HG03097 (cell line): ENCODE measurements around the gene MANSC1.
"Not testable (repeated sequence)": the region's sequence is repeated elsewhere in the genome, so short reads cannot be mapped to it uniquely, and the experiment has no call there.

Experiments used
- ATAC-seq: cut with Tn5 transposase; IDR thresholded peaks from one replicate; pipeline ENCODE4 v1.9.1; 2021; ENCODE audit not compliant: unreplicated experiment, low FRiP score

The MANSC1 gene

DNA sequence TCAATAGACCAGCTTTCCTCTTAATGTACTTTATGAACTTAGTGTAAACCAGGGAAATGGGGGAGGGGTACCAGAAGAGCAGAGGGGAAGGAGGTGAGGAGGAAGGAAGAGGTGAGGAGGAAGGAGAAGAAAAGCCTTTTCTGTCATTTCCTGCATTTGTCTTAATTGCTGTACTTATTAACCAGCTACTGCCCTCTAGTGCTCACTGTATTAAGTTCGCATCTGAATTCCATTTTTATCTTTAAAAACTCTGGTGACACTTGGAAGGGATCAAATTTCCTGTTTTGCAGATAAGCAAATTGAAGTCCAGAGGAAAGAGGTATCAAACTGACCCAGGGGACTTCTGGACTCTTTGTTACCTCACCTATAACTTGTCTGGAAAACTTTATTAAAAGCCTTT lies 22.2 kb downstream of the MANSC1 start:
- no peak for ATAC-seq

DNA sequence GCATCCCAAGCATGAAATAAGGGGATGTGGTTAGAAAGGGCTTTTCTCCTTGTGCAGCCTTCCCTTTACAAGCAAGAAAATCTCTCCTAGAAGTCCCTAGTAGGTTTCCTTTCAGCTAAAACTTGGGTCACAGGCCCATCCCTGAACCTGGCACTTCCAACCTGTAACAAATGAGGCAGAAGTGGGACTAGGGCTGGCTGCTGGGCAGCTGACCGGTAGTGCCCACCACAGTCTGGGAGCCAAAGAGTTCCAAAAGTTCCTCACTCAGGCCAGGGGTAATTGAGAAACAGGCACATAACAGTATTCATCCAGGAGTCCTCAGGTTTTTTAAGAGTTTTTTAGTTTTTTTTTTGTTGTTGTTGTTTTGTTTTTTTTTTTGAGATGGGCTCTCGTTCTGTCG lies 23.8 kb downstream of the MANSC1 start:
- ATAC-seq, result no peak

DNA sequence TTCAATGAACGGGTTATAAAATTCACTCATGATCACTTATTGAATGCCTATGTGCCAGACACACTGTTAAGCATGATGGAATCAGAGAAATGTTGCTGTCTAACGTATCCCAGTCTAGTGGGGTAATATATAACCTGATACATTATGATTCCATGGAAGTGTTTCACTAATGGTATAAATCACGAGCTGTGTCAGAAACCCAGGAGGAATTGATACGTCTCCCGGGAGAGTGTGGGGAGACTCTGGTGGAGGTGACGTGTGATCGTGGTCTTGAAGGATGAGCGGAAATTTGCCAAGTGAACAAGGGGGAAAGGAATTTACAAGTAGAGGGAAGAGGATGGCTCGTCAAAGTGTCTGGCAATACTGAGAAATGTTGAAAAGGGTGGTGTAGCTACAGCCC lies 26.5 kb downstream of the MANSC1 start:
- no peak for ATAC-seq

DNA sequence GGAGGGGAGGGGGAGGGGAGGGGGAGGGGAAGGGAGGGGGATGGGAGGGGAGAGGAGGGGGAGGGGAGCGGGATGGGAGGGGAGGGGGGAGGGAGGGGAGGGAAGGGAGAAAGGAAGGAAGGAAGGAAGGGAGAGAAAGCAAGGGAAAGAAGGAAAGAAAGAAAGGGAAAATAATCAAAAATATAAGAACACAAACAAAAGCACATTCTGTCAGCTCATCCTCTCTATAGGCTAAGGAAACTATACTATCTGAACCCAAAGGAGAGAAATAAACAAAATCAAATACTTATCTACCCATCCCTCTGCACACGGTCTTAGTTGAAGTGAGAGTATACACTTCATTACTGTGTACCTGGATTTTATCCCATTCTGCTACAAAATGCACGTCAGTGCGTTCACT lies 26.9 kb downstream of the MANSC1 start:
- ATAC-seq, result no peak

DNA sequence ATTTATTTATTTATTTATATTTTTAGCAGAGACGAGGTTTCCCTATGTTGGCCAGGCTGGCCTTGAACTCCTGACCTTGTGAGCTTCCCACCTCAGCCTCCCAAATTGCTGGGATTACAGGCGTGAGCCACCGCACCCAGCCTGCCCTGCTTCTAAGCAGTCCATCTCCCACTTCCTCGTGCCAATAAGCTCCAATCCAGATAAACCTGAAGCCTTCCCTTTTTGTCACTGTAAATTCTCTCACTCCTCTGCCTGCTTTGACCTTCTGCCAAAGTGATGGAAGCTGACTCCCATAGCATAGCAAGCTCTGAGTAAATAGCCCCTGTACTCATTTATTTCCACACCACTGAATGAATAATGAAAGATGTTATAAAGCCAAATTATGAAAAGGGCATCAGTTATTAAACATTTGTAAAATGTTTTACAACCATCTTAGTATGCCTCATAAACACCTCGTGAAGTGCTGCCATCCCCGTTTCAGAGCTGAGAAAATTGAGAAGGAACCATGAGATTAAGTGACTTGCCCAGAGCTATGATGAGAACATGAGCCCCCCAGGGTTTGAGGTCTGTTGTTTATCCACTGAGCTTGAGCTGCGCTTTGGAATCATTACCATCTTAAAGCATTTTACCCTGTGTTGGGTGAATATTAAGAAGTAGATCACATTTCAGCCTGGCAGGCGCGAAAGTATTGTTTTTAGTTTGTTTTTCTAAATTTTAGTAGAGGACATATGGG lies 30.4 kb downstream of the MANSC1 start:
- no peak for ATAC-seq

DNA sequence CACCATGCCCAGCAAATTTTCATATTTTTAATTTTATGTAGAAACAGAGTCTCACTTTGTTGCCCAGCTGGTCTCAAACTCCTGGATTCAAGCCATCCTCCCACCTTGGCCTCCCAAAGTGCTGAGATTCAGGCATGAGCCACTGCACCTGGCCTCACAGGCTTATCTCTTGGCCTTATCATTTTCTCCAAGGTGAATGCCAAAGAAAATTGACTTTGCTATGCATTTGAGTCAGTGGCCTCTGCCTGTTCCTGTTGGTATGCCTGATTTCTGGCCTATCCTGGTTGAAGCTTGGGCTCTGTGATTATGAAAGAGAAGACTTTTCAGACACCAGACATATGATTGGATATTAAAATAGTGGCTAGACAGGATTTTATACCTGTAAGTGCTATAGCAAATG lies 34.2 kb downstream of the MANSC1 start:
- ATAC-seq, result no peak

DNA sequence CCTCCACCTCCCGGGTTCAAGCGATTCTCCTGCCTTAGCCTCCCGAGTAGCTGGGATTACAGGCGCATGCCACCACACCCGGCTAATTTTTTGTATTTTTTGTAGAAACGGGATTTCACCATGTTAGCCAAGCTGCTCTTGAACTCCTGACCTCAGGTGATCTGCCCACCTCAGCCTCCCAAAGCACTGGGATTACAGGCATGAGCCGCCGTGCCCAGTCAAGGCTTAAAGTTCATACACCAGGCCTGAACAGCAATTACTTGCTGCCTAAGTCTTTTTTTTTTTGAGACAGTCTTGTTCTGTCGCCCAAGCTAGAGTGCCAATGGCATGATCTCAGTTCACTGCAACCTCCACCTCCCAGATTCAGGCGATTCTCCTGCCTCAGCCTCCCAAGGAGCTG lies 39.3 kb downstream of the MANSC1 start:
- not testable (repeated sequence) for ATAC-seq

DNA sequence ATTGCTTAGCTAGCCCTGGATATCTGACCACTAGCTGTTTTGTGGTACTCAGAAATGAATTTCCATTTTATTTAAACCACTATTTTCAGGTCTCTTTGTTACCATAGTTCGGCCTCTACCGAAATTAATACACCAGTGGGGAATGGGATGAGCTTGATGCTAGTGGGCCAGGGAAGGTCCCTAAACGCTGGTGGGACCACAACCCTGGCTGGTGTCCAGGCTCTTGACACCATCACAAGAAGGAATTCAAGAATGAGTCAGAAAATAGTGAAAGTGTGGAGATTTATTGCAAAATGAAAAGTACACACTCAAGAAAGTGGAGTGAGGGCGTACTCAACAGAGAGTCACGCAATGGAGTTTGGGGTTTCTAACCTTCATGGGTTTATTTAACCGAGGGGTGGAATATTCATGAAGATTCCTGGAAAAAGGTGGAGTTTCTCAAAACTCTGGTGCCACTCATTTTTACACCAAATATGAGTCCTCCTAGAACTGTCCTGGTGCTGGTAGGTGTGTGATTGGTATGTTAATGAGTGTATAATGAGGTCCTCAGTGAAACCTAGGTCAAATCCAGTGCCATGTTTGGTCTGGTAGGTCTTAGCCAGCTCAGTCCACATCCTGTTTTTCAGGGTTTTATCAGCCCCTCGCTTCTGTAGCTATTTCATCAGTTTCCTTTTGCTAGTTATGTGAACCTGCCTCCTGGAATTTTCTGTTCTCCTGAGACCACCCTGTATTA lies 44.3 kb downstream of the MANSC1 start:
- ATAC-seq, result no peak

DNA sequence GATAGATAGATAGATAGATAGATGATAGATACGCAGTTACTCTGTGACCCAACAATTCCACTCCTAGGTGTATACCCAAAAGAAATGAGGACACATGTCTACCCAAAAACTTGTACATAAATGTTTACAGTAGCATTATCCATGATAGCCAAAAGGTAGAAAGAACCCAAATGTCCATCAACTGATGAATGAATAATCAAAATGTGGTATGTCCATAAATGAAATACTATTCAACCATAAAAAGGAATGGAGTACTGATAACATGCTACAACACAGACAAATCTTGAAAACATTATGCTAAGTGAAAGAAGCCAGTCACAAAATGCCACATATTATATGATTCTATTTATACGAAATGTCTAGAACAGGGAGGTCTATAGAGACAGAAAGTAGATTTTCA lies 47.1 kb downstream of the MANSC1 start:
- no peak for ATAC-seq

DNA sequence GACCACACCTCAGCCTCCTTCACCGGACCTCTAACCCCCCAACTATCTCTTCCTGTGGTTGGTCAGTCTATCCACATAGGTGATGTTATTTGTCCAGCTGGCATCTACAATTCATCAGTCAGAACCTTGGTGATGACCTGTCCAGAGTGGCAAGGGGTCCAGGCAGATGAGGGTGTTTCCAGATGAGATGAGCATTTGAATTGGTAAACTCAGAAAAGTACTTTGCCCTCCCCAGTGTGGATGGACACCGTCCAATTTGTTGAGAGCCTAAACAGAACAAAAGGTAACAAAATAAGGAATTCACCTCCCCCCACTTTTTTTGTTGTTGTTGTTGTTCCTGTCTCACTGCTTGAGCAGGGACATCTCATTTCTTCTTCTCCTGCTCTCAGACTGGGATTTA lies 48.9 kb downstream of the MANSC1 start:
- ATAC-seq, result no peak

DNA sequence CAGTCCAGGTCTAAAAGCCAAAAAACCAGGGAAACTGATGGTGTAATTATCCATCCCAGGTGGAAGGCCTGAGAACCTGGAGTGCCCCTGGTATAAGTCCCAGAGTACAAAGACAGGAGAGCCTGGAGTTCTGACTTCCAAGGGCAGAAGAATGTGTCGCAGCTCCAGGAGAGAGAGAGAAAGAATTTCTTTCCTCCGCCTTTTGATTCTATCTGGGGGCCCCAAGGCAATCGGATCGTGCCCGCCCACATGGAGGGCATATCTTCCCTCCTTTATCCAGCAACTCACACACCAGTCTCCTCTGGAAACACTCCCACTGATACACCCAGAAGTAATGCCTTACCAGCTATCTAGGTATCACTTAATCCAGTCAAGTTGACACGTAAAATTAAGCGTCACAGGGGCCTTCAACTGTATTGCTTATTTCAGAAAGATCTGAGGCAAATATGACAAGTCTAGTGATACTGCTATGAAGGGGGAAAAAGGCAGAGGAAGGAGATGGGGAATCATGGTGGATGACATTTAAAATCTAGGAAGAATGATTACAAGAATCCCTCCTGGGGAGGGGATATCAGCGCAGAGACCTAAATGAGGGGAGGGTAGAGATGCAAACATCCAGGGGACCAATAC lies 52.7 kb downstream of the MANSC1 start:
- no peak for ATAC-seq

DNA sequence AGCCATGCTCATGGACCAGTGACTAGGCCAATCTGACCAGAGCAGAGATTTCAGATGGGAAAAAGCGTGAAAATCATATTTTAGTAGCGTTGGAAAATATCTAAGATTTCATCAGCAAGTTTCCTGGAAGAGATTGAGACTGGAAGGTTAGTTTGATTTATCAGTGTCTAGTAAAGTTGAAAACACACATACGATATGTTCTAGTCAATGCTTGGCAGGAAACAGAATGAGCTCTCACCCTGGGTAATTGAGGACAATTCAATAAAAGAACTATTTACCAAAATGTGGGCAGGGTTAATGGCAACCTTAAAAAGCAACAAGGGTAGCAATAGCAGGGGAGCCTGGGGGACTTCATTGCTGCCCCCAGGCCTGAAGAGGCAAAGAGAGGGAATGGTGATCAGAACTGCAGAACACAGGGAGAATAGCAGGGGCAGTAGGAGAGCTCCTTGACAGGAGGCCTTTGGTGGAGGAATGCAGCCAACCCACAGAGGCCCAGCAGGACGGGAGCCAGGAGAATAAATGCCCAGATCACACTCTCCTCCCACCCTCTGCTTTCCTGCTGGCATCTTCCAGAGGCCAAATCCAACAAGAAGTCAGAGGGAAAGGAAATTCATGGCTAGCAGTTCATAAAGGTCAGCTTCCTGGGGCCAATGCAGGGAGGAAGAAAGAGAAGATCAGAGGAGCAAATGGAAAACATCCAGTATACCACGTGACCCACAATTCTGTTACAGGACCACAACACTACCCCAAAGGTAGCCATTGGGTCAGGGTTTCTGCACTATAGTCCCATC lies 55.6 kb downstream of the MANSC1 start:
- ATAC-seq, result no peak

DNA sequence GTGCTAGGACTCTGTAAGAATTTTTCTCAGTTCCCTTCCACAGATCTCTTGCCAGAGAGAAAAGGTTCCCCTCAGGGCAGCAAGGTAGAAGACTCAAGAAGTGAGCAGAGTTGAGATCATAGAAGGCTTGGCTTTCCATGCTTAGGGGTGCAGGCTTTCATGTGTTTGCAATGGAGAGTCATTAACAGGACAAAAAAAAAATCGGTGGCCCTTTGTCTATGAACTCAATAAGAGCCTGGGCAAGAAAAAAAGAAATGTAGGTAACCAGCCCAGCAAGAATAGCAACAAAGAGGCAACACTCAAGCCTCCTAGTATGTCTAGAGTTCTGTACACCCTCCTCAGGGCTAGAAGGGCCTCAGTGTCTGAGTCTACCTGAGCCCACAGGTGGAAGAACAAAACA lies 59.8 kb downstream of the MANSC1 start:
- ATAC-seq, result no peak

DNA sequence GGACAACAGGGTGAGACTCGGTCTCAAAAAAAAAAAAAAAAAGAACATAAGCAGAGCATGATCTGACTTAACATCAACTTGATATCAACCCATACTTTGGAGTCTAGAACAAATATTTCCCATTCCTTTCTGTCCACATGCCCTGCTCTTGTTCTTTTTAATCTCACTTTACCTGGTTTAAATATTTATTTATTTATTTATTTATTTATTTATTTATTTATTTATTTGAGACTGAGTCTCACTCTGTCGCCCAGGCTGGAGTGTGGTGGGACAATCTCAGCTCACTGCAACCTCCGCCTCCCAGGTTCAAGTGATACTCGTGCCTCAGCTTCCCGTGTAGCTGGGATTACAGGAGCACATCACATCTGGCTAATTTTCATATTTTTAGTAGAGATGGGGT lies 63.6 kb downstream of the MANSC1 start:
- ATAC-seq, result no peak

DNA sequence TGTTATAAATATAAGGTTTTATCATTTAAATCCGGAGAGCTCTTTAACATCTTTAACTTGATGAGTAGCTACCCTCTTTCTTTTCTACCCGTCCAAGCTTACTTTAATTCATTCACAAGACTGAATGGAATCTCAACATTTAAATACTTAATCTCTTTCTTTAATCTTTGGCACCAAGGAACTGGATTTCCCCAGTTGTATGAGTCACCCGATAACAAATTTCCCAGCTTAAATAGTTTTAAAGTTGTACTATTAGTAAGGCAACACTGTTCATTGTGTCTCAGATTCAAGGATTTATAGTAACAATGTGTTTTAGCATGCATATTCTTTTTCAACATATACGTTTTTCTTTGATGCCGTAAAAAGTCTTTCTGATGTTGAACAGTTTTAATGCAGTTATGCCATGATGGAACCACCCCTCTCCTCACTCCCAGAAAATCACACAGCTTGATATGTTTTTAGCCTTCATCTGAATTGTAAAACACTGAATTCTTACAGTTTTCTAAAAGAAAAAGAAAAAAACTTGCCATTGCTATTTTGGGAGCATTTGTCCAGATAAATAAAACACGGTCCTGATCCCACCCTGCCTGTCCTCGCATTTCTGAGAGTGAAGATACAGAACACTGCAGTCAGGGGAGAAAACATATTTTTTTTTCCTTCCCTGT lies 67.1 kb downstream of the MANSC1 start:
- ATAC-seq, result no peak

DNA sequence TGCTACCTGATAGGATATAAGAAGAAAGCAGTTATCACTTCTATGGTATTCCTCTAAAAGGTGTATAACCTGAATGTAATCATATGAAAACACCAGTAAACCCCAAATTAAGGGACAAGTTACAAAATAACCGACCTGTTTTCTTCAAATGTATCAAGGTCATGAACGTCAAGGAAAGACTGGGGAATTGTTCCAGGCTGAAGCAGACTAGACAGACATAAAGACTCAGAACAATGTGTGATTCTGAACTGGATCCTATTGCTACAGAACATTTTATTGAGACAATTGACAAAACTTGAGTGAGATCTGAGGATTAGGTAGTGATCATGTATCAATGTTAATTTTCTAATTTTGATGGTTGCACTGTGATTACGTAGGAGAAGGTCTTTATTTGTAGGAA lies 67.8 kb downstream of the MANSC1 start:
- ATAC-seq, result no peak

DNA sequence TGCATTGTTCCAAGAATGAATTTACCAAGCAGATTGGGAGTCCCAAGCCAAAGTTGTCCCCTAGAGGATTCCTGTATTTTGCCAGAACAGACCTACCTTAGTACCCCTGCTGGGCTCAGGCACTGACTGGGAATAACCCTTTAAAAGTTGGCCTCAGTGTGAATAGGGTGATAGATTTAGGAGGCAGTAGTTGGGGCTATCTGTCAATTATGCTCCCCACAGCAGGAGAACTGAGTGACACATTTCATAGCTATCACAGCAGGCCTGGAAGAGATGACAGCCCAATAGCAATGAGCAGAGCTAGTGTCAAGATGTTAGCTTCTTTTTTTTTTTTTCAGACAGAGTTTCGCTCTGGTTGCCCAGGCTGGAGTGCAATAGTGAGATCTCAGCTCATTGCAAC lies 68.9 kb downstream of the MANSC1 start:
- ATAC-seq, result no peak

DNA sequence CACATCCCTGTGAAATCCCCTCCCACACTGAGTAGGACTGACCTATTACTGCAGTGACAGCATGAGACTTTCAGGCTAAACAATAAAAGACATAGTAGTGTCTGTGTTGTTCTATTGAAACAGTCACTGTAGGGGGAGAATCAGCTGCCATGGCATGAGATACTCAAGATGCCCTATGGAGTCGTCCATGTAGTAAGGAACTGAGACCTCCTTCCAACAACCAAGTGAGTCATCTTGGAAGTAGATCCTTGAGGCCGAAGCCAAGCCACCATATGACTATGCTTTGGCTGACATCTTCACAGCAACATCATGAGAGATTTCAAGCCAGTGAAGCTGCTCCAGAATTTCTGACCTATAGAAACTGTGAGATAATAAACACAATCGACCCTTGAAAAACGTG lies 71.1 kb downstream of the MANSC1 start:
- no peak for ATAC-seq
